ENCODE measurements around the gene WDR70. TPM values are rescaled to one million over a fixed set of nuclear protein-coding genes. Genes with fewer than 3 reads are reported as not detected.

WDR70 gene
- total and polyA plus RNA-seq, 10 of the 15 experiments (the other 5 are each of a cell fraction or from before 2014, with no cell fraction given) = 10.9 to 33.6 (median 29.1) TPM

DNA sequence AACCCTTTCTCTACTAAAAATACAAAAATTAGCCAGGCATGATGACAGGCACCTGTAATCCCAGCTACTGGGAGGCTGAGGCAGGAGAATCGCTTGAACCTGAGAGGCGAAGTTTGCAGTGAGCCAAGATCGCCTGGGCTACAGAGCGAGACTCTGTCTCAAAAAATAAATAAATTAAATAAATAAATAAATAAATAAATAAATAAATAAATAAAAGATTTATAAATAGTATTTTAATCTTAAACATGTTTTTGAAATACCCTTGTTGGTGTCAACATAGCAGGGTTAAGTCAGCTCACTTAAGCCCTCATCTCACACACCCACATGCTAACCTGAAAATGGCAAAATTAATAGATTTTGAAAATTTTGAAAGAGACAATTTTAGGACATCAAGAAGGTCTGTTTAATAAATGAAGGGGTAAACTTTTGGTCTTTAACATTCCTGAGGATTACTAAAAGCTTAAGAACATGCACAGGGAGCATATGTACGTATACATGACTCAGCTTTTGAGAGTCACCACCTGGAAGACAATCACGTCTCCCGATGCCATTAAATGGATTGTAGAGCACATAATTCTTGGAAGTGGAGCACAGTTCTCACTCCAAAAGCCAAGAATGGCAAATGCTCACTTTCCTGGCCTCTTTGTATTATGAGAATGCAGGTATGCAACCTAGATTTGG, 258.2 kb downstream of the WDR70 start:
- in situ Hi-C loops (cut with MboI) = no loop called here
- intact Hi-C loops (cut with micrococcal nuclease; ENCODE audit: unreplicated experiment) = no loop called here
- FAIRE-seq = no peak

More for the DNA sequence above, 258.2 kb downstream of the WDR70 start:
- H3K4me3 ChIP-seq = no peak overlapping the region
- BruUV-seq (replicated peaks) = no TSS peak
- H4K20me1 ChIP-seq (ENCODE audit: control insufficient read depth, insufficient read depth) = no peaks in the 10 kb centered on the region
- H3K36me3 ChIP-seq (ENCODE audit: control insufficient read depth in 2 of 2, insufficient read depth in 2 of 2, low read length in 1 of 2) = no peaks in the 10 kb centered on the region
- H3K27me3 ChIP-seq (replicated peaks in 1 of 2; ENCODE audit: control insufficient read depth in 2 of 2, insufficient read depth in 2 of 2, low read length in 1 of 2) = no peaks in the 10 kb centered on the region
- DNase-seq (ENCODE audit: low read depth, low spot score) = no peak
- H3K9ac ChIP-seq (ENCODE audit: control insufficient read depth, insufficient read depth, low read length) = no peak overlapping the region
- H3K79me2 ChIP-seq (ENCODE audit: control insufficient read depth, insufficient read depth, low read length) = no peaks in the 10 kb centered on the region
- over 99% methylated on average over 7 of the region's 7 CpGs for WGBS (ENCODE audit: insufficient coverage, insufficient replicate concordance, low lambda C conversion rate, missing lambda C conversion rate)
- TF ChIP-seq POU2F2 (IDR thresholded peaks at IDR 0.05; ENCODE audit: borderline replicate concordance, low read depth, low read length) = no peak
- no peak for TF ChIP-seq SRF (IDR thresholded peaks at IDR 0.05; ENCODE audit: low read depth in 2 of 2, low read length in 2 of 2)
- no peak for TF ChIP-seq POLR2AphosphoS2 (IDR thresholded peaks at IDR 0.05; ENCODE audit: low read depth, low read length)
- no peak for TF ChIP-seq CHD4 (IDR thresholded peaks at IDR 0.05)
- TF ChIP-seq, protein P1, sequence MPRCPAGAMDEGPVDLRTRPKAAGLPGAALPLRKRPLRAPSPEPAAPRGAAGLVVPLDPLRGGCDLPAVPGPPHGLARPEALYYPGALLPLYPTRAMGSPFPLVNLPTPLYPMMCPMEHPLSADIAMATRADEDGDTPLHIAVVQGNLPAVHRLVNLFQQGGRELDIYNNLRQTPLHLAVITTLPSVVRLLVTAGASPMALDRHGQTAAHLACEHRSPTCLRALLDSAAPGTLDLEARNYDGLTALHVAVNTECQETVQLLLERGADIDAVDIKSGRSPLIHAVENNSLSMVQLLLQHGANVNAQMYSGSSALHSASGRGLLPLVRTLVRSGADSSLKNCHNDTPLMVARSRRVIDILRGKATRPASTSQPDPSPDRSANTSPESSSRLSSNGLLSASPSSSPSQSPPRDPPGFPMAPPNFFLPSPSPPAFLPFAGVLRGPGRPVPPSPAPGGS (IDR thresholded peaks at IDR 0.05; ENCODE audit: borderline replicate concordance, insufficient read depth, low read depth, low read length, poor library complexity, severe bottlenecking) = no peak
- TF ChIP-seq RCOR1 (conservative IDR thresholded peaks at IDR 0.05; ENCODE audit: low read depth, low read length) = no peak
- TF ChIP-seq MEF2B (IDR thresholded peaks at IDR 0.05; ENCODE audit: partially characterized antibody, poor library complexity, severe bottlenecking) = no peak
- TF ChIP-seq RELA (IDR thresholded peaks at IDR 0.05; ENCODE audit: borderline replicate concordance, partially characterized antibody) = no peak
- TF ChIP-seq EGR1 (IDR thresholded peaks at IDR 0.05; ENCODE audit: borderline replicate concordance in 1 of 2, low read depth in 2 of 2, low read length in 2 of 2) = no peak
- no peak for TF ChIP-seq LARP7 (IDR thresholded peaks at IDR 0.05)
- no peaks in the 10 kb centered on the region for H3K4me1 ChIP-seq (ENCODE audit: control insufficient read depth, insufficient read depth, low read length)
- POLR2A ChIA-PET = no interaction called here
- H3K9me3 ChIP-seq (replicated peaks; ENCODE audit: control insufficient read depth, insufficient read depth, low read length) = no peaks in the 10 kb centered on the region
- RAD21 ChIA-PET (ENCODE audit: unreplicated experiment) = no interaction called here
- CTCF ChIA-PET = interaction anchor here (0.6 to 0.7 kb wide), 2 partner anchors 36 to 476 kb away, joined by 3 read pairs; no protein-coding TSS in a partner anchor
- no peak overlapping the region for H3K4me2 ChIP-seq (ENCODE audit: control insufficient read depth, insufficient read depth)
- no peak overlapping the region for H3K27ac ChIP-seq (ENCODE audit: control insufficient read depth, insufficient read depth)
- no peak for ATAC-seq
- no peak overlapping the region for H2AFZ ChIP-seq (ENCODE audit: control insufficient read depth, low read depth, low read length)
- SMC1A ChIA-PET (ENCODE audit: uncharacterized antibody, unreplicated experiment) = interaction anchor here (0.9 to 1.4 kb wide), 3 partner anchors 9 to 120 kb away, joined by 3 to 4 read pairs (median 3); no protein-coding TSS in a partner anchor

Data from GM12878 (cell line).